ENCODE measurements around the gene ZBTB38. TPM values are rescaled to one million over a fixed set of nuclear protein-coding genes. Genes with fewer than 3 reads are reported as not detected.
A peak's percentile ranks its signal among the peaks of the same experiment; 100 is the strongest.

The ZBTB38 gene
- total RNA-seq, 4 donors from 2014 or later, result 160 to 415 (median 232) TPM

GRCh38 chr3:141354517-141354916 is 13.8 kb upstream of the ZBTB38 start:
- Histone ChIP-seq H3K4me1 (no peaks in the 10 kb centered on the region), H3K9me3 (no peaks in the 10 kb centered on the region), H3K27me3 (no peaks in the 10 kb centered on the region), H3K27ac (no peak overlapping the region), H3K36me3 (no peaks in the 10 kb centered on the region), H3K4me3 (no peak overlapping the region)
- intact Hi-C loops (cut with DNase I; ENCODE audit: low total_unique reads), result no loop called here
- in situ Hi-C loops (cut with MboI; ENCODE audit: low sequenced_read_pairs in 4 of 4), result loop anchor here in 3 of 4 donors (10.0 to 25.0 kb wide), 3 partner anchors 100 to 383 kb away; partner anchors contain the start of gene RNF7 (in 1 of the 3)
- DNase-seq (no peak), ATAC-seq (no peak)
- TF ChIP-seq POLR2A (IDR thresholded peaks at IDR 0.05), result no peak
- no peak for TF ChIP-seq CTCF (IDR thresholded peaks at IDR 0.05 in 4 of 5, conservative IDR thresholded peaks at IDR 0.05 in 1 of 5)

- H3K4me1 ChIP-seq, result no peaks in the 10 kb centered on the region
- no peaks in the 10 kb centered on the region for H3K9me3 ChIP-seq
- intact Hi-C loops (cut with DNase I; ENCODE audit: low total_unique reads), result no loop called here
- DNase-seq (no peak), ATAC-seq (no peak)
- TF ChIP-seq POLR2A (IDR thresholded peaks at IDR 0.05) (no peak), CTCF (IDR thresholded peaks at IDR 0.05 in 4 of 5, conservative IDR thresholded peaks at IDR 0.05 in 1 of 5) (no peak)
- H3K27me3 ChIP-seq, result no peaks in the 10 kb centered on the region
- H3K27ac ChIP-seq, result no peak overlapping the region
- no peak overlapping the region for H3K4me3 ChIP-seq
- in situ Hi-C loops (cut with MboI; ENCODE audit: low sequenced_read_pairs in 4 of 4), result loop anchor here in 3 of 4 donors (10.0 to 25.0 kb wide), 3 partner anchors 100 to 382 kb away; partner anchors contain the start of gene RNF7 (in 1 of the 3)
- H3K36me3 ChIP-seq, result no peaks in the 10 kb centered on the region
Measured at GRCh38 chr3:141355242-141355641, 13.1 kb upstream of the ZBTB38 start.

- in situ Hi-C loops (cut with MboI; ENCODE audit: low sequenced_read_pairs in 4 of 4) (loop anchor here in 3 of 4 donors (10.0 to 25.0 kb wide), 3 partner anchors 99 to 381 kb away; partner anchors contain the start of gene RNF7 (in 1 of the 3)), intact Hi-C loops (cut with DNase I; ENCODE audit: low total_unique reads) (no loop called here)
- no peaks in the 10 kb centered on the region for H3K27me3 ChIP-seq
- no peaks in the 10 kb centered on the region for H3K9me3 ChIP-seq
- no peak for TF ChIP-seq POLR2A (IDR thresholded peaks at IDR 0.05)
- no peak for TF ChIP-seq CTCF (IDR thresholded peaks at IDR 0.05 in 4 of 5, conservative IDR thresholded peaks at IDR 0.05 in 1 of 5)
- ATAC-seq (no peak), DNase-seq (no peak)
- no peak overlapping the region for H3K4me3 ChIP-seq
- H3K36me3 ChIP-seq, result no peaks in the 10 kb centered on the region
- peaks cover 0 to 1% of the 10 kb centered on the region in 2 donors for H3K4me1 ChIP-seq
- H3K27ac ChIP-seq, result no peak overlapping the region
Measured at GRCh38 chr3:141356046-141356445, 12.3 kb upstream of the ZBTB38 start.

GRCh38 chr3:141360888-141361598 is 7.3 kb upstream of the ZBTB38 start:
- peaks cover 0 to 3% (median 0%) of the 10 kb centered on the region in 3 donors for H3K9me3 ChIP-seq
- no peaks in the 10 kb centered on the region for H3K27me3 ChIP-seq
- in situ Hi-C loops (cut with MboI; ENCODE audit: low sequenced_read_pairs in 4 of 4) (loop anchor here (5.0 to 25.0 kb wide), 4 partner anchors 46 to 376 kb away; partner anchors contain the start of gene RNF7 (in 1 of the 4)), intact Hi-C loops (cut with DNase I; ENCODE audit: low total_unique reads) (loop anchor here (1.0 to 5.0 kb wide), 2 partner anchors 49 to 94 kb away; no protein-coding TSS in a partner anchor)
- H3K4me1 ChIP-seq, result peaks cover 7 to 10% of the 10 kb centered on the region in 2 donors
- TF ChIP-seq CTCF (IDR thresholded peaks at IDR 0.05 in 4 of 5, conservative IDR thresholded peaks at IDR 0.05 in 1 of 5), result peak; percentile 73 to 91 (median 77)
- no peak for TF ChIP-seq POLR2A (IDR thresholded peaks at IDR 0.05)
- H3K27ac ChIP-seq, result peak overlapping the region; percentile 53 to 71 (median 63)
- no peaks in the 10 kb centered on the region for H3K36me3 ChIP-seq
- DNase-seq (no peak), ATAC-seq (peak; percentile 91 to 96)
- peak overlapping the region in 3 of 4 donors; percentile 38 to 40 (median 40) for H3K4me3 ChIP-seq
